ENCODE data around the gene EFHC1.

EFHC1 gene

GRCh38 chr6:52419809-52420667, at the start of gene EFHC1:
Gene EFHC1 (plus strand): TSS chr6:52420342. CDS start chr6:52420411, 69 bp downstream.
- peaks cover 16% of the 10 kb centered on the region; the same call in 1 of the 2 replicates for H3F3A ChIP-seq (ENCODE audit: insufficient read depth)
- no peaks in the 10 kb centered on the region for H3K9me3 ChIP-seq (ENCODE audit: insufficient read depth, low read length)
- H3K27ac ChIP-seq (ENCODE audit: low read depth, low read length): 0 out of 2 replicates have a peak within 1 kb of the TSS, but pooled peaks have one; percentile 2
- H3K9me2 ChIP-seq (replicated peaks; ENCODE audit: insufficient read depth, low read length): no peaks in the 10 kb centered on the region
- peak within 1 kb of the TSS; percentile 72 for H3K9ac ChIP-seq (ENCODE audit: low read length)
- H4K20me1 ChIP-seq (ENCODE audit: low read depth, low read length): no peaks in the 10 kb centered on the region
- peak within 1 kb of the TSS; percentile 65 for H3K4me3 ChIP-seq (ENCODE audit: insufficient read depth, low read length, poor library complexity, severe bottlenecking)
- H3K27me3 ChIP-seq (ENCODE audit: low read length): no peaks in the 10 kb centered on the region
- H3K79me2 ChIP-seq (ENCODE audit: insufficient read depth, low read length): no peaks in the 10 kb centered on the region
- no peaks in the 10 kb centered on the region for H3K36me3 ChIP-seq (ENCODE audit: low read length)
- H2AFZ ChIP-seq (ENCODE audit: low read depth, low read length, severe bottlenecking): peak within 1 kb of the TSS; percentile 84
- H3K4me2 ChIP-seq (ENCODE audit: low read depth, low read length, poor library complexity, severe bottlenecking): peak within 1 kb of the TSS; percentile 83
- TF ChIP-seq CTCF (IDR thresholded peaks at IDR 0.05; ENCODE audit: insufficient read depth, low read length, poor library complexity, severe bottlenecking) (no peak), EZH2phosphoT487 (conservative IDR thresholded peaks at IDR 0.05; ENCODE audit: low read length) (no peak)

DNA sequence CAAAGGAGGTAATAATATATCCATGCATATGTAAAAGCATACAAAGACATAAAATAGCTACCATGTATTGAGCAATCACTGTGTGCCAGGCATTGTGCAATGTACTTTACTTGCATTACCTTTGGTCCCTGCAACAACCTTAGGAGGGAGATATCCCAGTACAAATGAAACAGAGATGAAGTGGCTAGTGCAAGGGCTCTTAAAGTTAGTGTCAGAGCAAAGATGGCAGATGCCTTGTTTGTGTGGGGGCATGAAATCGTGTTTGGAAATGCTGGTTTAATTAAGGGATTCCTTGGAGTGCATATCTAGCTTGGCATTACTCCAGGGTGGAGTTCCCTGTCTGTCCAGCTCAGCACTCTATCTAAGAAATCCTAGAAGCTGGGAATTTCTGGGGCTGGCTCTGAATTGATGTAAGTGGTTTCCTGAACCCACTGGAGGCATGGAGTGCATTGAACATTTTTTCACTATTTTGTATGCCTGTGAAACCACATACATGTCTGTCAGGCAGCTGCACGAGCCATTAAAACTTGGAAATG, 48.4 kb upstream of the EFHC1 start:
- Histone ChIP-seq H3K36me3 (ENCODE audit: low read length) (peaks cover 16% of the 10 kb centered on the region; the same call in 1 of the 2 replicates), H3K79me2 (ENCODE audit: insufficient read depth, low read length) (peaks cover 38% of the 10 kb centered on the region), H3K9me3 (ENCODE audit: insufficient read depth, low read length) (no peaks in the 10 kb centered on the region), H3K9me2 (replicated peaks; ENCODE audit: insufficient read depth, low read length) (no peaks in the 10 kb centered on the region), H3F3A (ENCODE audit: insufficient read depth) (peaks cover 11% of the 10 kb centered on the region; the same call in 1 of the 2 replicates), H3K4me3 (ENCODE audit: insufficient read depth, low read length, poor library complexity, severe bottlenecking) (no peak overlapping the region), H3K27ac (ENCODE audit: low read depth, low read length) (no peak overlapping the region), H4K20me1 (ENCODE audit: low read depth, low read length) (peaks cover 7% of the 10 kb centered on the region; the same call in 1 of the 2 replicates), H3K4me2 (ENCODE audit: low read depth, low read length, poor library complexity, severe bottlenecking) (no peak overlapping the region), H3K9ac (ENCODE audit: low read length) (no peak overlapping the region), H2AFZ (ENCODE audit: low read depth, low read length, severe bottlenecking) (no peak overlapping the region), H3K27me3 (ENCODE audit: low read length) (no peaks in the 10 kb centered on the region)
- TF ChIP-seq CTCF (IDR thresholded peaks at IDR 0.05; ENCODE audit: insufficient read depth, low read length, poor library complexity, severe bottlenecking) (no peak), EZH2phosphoT487 (conservative IDR thresholded peaks at IDR 0.05; ENCODE audit: low read length) (no peak)

- H3K79me2 ChIP-seq (ENCODE audit: insufficient read depth, low read length): peaks cover 38% of the 10 kb centered on the region
These were observed 46.9 kb upstream of the EFHC1 start for GRCh38 chr6:52373151-52373690.

More at GRCh38 chr6:52373151-52373690, 46.9 kb upstream of the EFHC1 start:
- Histone ChIP-seq H3K9ac (ENCODE audit: low read length) (no peak overlapping the region), H2AFZ (ENCODE audit: low read depth, low read length, severe bottlenecking) (no peak overlapping the region), H3K27me3 (ENCODE audit: low read length) (no peaks in the 10 kb centered on the region), H3K27ac (ENCODE audit: low read depth, low read length) (no peak overlapping the region), H3K9me2 (replicated peaks; ENCODE audit: insufficient read depth, low read length) (no peaks in the 10 kb centered on the region), H3F3A (ENCODE audit: insufficient read depth) (peaks cover 14% of the 10 kb centered on the region; the same call in 1 of the 2 replicates), H3K4me2 (ENCODE audit: low read depth, low read length, poor library complexity, severe bottlenecking) (no peak overlapping the region), H3K36me3 (ENCODE audit: low read length) (peaks cover 15% of the 10 kb centered on the region; the same call in 1 of the 2 replicates), H4K20me1 (ENCODE audit: low read depth, low read length) (peaks cover 10% of the 10 kb centered on the region; the same call in 1 of the 2 replicates), H3K4me3 (ENCODE audit: insufficient read depth, low read length, poor library complexity, severe bottlenecking) (no peak overlapping the region), H3K9me3 (ENCODE audit: insufficient read depth, low read length) (no peaks in the 10 kb centered on the region)
- TF ChIP-seq EZH2phosphoT487 (conservative IDR thresholded peaks at IDR 0.05; ENCODE audit: low read length) (no peak), CTCF (IDR thresholded peaks at IDR 0.05; ENCODE audit: insufficient read depth, low read length, poor library complexity, severe bottlenecking) (no peak)
